Panc1 (cell line): ENCODE results near the gene RB1. TPM values are rescaled to one million over a fixed set of nuclear protein-coding genes. Genes with fewer than 3 reads are reported as not detected.

ENCODE experiments used
- ATAC-seq: fragments of 200-7000 bp; cut with Tn5 transposase; 2 replicates; pipeline ENCODE4 v1.9.1; 2020; ENCODE audit warnings: mild to moderate bottlenecking, moderate library complexity
- BruUV-seq: library from RNA; stranded (reverse); fragments of 400-500 nt; replicated peaks from 2 replicates; lab custom pipeline; 2021; lab: Mats Ljungman, UMichigan
- CTCF ChIA-PET: fragments of 300-600 bp; sonication (Branson Sonifier 250); formaldehyde crosslinking; loops from one replicate; lab custom pipeline; 2022; ENCODE audit warnings: antibody characterized with exemption; lab: Charles Lee
- POLR2A ChIA-PET: fragments of 300-600 bp; sonication (Branson Sonifier 250); formaldehyde crosslinking; loops from one replicate; lab custom pipeline; 2022; ENCODE audit warnings: antibody characterized with exemption; lab: Charles Lee
- DNase-seq: peaks from one replicate; pipeline ENCODE4 v3.0.0-alpha.2; 2010; ENCODE audit warnings: low read depth, low spot score
- H3K27ac ChIP-seq: 2 replicates; pipeline ENCODE4 v1.5.1; 2011; ENCODE audit warnings: mild to moderate bottlenecking, low read length, inconsistent platforms
- H3K27me3 ChIP-seq: fragments of 200-500 bp; sonication (Bioruptor generic); 2 replicates; pipeline ENCODE4 v1.6.0; 2014; ENCODE audit warnings: low read length, inconsistent platforms; ENCODE audit not compliant: control insufficient read depth, insufficient read depth
- H3K36me3 ChIP-seq: fragments of 200-500 bp; sonication (Bioruptor generic); 2 replicates; pipeline ENCODE4 v1.5.1; 2014; ENCODE audit warnings: inconsistent platforms, mild to moderate bottlenecking, low read length, moderate library complexity; ENCODE audit not compliant: control insufficient read depth, insufficient read depth
- H3K4me1 ChIP-seq: 2 replicates; pipeline ENCODE4 v1.5.1; 2011; ENCODE audit warnings: inconsistent platforms, mild to moderate bottlenecking, low read length, moderate library complexity; ENCODE audit not compliant: control insufficient read depth, insufficient read depth
- H3K4me3 ChIP-seq, 2 experiments: 2 replicates each; pipeline ENCODE4 v1.5.1; 2011 to 2012; ENCODE audit warnings: low read depth in 2 of 2, low read length in 2 of 2, mild to moderate bottlenecking in 2 of 2, inconsistent platforms in 1 of 2, moderate library complexity in 1 of 2
- H3K9me3 ChIP-seq: fragments of 200-500 bp; sonication (Bioruptor generic); 2 replicates; pipeline ENCODE4 v1.5.1; 2014; ENCODE audit warnings: low read depth, mild to moderate bottlenecking, inconsistent platforms, low read length, moderate library complexity; ENCODE audit not compliant: control insufficient read depth, insufficient read depth
- CTCF ChIP-seq: fragments of 450-650 bp; IDR thresholded peaks from 2 replicates; pipeline ENCODE4 v1.5.1; 2017; ENCODE audit warnings: mild to moderate bottlenecking
- POLR2AphosphoS5 ChIP-seq: IDR thresholded peaks from 2 replicates; pipeline ENCODE4 v1.6.1; 2012; ENCODE audit warnings: mild to moderate bottlenecking, low read depth, low read length, moderate library complexity
- REST ChIP-seq, 2 experiments: IDR thresholded peaks; 2 replicates each; pipeline ENCODE4 v1.6.1; 2011 to 2012; ENCODE audit warnings: low read depth in 2 of 2, control low read depth in 1 of 2, low read length in 1 of 2, mild to moderate bottlenecking in 1 of 2, moderate library complexity in 1 of 2; ENCODE audit not compliant: insufficient read depth in 1 of 2
- SIN3A ChIP-seq: IDR thresholded peaks from 2 replicates; pipeline ENCODE4 v1.6.1; 2012; ENCODE audit warnings: low read depth, mild to moderate bottlenecking, low read length, moderate library complexity, borderline replicate concordance; ENCODE audit not compliant: insufficient read depth
- TCF7L2 ChIP-seq: IDR thresholded peaks from 2 replicates; pipeline ENCODE4 v1.6.1; 2011; ENCODE audit warnings: mild to moderate bottlenecking, low read depth, low read length, inconsistent platforms
- in situ Hi-C: cut with HindIII; loops from 2 replicates; pipeline ENCODE4 v1.10.0; 2016; ENCODE audit warnings: low sequenced_read_pairs, low pct_unique_long_range_greater_than_20kb
- intact Hi-C: fragments of 100-400 bp; cut with micrococcal nuclease; formaldehyde crosslinking; loops from one replicate; pipeline ENCODE4 v1.10.0; 2022; ENCODE audit not compliant: unreplicated experiment
- total RNA-seq: library from RNA; stranded (reverse); gene quantifications from one replicate; pipeline ENCODE4 v1.2.1, GENCODE V29; 2021; ENCODE audit not compliant: unreplicated experiment

Gene RB1
- total RNA-seq, 1 experiment from 2014 or later: 36.0 TPM

- Histone ChIP-seq H3K36me3 (peaks cover 2% of the 10 kb centered on the region), H3K27ac (peak overlapping the region; percentile 92), H3K4me3 (peak overlapping the region; percentile 76 to 79), H3K27me3 (no peaks in the 10 kb centered on the region), H3K9me3 (no peaks in the 10 kb centered on the region), H3K4me1 (peaks cover 3% of the 10 kb centered on the region)
- in situ Hi-C loops (no loop called here), intact Hi-C loops (no loop called here)
- DNase-seq (no peak), ATAC-seq (no peak)
- no TSS peak for BruUV-seq
- ChIA-PET CTCF (no interaction called here), POLR2A (interaction anchor here (0.7 kb wide), 3 partner anchors 446 to 1282 kb away, joined by 3 to 16 read pairs (median 9); no protein-coding TSS in a partner anchor)
- no peak for TF ChIP-seq REST (IDR thresholded peaks at IDR 0.05; ENCODE audit: insufficient read depth in 1 of 2, low read depth in 2 of 2, low read length in 1 of 2)
- TF ChIP-seq CTCF: no peak
- no peak for TF ChIP-seq POLR2AphosphoS5
- TF ChIP-seq SIN3A: no peak
- no peak for TF ChIP-seq TCF7L2
Observed at GRCh38 chr13:48302871-48303358, 636 bp upstream of the RB1 start.

- no peaks in the 10 kb centered on the region for H3K27me3 ChIP-seq
- ChIA-PET POLR2A (no interaction called here), CTCF (no interaction called here)
- TF ChIP-seq TCF7L2: no peak
- no peak for TF ChIP-seq POLR2AphosphoS5
- no peak for TF ChIP-seq SIN3A
- TF ChIP-seq REST (IDR thresholded peaks at IDR 0.05; ENCODE audit: insufficient read depth in 1 of 2, low read depth in 2 of 2, low read length in 1 of 2): no peak
- no peak for TF ChIP-seq CTCF
- in situ Hi-C loops (no loop called here), intact Hi-C loops (no loop called here)
- peak overlapping the region; percentile 79 for H3K27ac ChIP-seq
- peak overlapping the region; percentile 76 to 79 for H3K4me3 ChIP-seq
- no peak for DNase-seq
- H3K4me1 ChIP-seq: peaks cover 3% of the 10 kb centered on the region
- H3K9me3 ChIP-seq: no peaks in the 10 kb centered on the region
- H3K36me3 ChIP-seq: peaks cover 2% of the 10 kb centered on the region
- no TSS peak for BruUV-seq
- ATAC-seq: peak; percentile 29; the same call in 1 of the 2 replicates
Observed at GRCh38 chr13:48304143-48304876, 759 bp downstream of the RB1 start.
